B cell (primary cell): Measurements from ENCODE around the gene TSSK6.

Experiments
- EZH2 ChIP-seq: IDR thresholded peaks from 2 replicates; pipeline ENCODE4 v1.6.1; 2012; ENCODE audit warnings: borderline replicate concordance, low read depth, mild to moderate bottlenecking, moderate library complexity, low read length; ENCODE audit not compliant: insufficient read depth, poor library complexity, severe bottlenecking
- TF ChIP-seq, protein P1 (sequence below): fragments of 200-600 bp; IDR thresholded peaks from one replicate; pipeline ENCODE4 v1.8.0; 2022; ENCODE audit warnings: antibody characterized with exemption, mild to moderate bottlenecking

DNA sequence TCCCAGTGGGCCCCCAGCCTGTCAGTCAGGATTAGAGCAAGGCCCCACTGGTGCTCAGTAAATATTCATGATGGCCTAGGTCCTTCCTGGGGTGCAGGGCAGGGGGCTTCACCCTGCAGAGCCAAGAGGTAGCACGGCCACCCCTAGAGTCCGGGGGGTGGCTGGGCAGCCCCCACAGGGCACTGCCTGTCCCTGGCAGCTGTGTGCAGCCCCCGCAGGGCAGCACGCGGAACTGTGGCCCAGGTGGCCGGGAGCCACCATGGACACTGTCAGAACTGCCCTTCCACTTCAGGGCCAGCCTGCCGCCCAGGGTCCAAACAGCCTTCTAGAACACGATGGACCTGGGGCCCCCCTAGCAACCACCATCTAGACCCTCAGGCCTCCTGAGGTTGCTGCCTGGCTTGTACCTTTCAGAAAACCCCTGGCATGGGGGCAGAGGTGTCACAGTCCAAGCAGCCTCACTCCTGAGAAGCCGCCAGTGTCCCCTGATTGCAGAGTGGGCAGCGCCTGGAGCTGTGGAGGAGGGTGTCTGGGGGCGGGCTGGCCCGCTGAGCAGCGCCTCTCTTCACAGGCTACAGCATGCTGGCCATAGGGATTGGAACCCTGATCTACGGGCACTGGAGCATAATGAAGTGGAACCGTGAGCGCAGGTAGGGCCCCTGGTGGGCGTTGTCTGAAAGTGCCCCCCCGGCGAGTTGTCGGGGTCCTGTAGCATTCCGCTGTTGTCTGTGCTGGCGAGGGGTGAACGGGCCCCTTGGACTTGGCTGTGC, 10.4 kb upstream of the TSSK6 start:
- TF ChIP-seq, protein P1, sequence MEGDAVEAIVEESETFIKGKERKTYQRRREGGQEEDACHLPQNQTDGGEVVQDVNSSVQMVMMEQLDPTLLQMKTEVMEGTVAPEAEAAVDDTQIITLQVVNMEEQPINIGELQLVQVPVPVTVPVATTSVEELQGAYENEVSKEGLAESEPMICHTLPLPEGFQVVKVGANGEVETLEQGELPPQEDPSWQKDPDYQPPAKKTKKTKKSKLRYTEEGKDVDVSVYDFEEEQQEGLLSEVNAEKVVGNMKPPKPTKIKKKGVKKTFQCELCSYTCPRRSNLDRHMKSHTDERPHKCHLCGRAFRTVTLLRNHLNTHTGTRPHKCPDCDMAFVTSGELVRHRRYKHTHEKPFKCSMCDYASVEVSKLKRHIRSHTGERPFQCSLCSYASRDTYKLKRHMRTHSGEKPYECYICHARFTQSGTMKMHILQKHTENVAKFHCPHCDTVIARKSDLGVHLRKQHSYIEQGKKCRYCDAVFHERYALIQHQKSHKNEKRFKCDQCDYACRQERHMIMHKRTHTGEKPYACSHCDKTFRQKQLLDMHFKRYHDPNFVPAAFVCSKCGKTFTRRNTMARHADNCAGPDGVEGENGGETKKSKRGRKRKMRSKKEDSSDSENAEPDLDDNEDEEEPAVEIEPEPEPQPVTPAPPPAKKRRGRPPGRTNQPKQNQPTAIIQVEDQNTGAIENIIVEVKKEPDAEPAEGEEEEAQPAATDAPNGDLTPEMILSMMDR = no peak
- TF ChIP-seq EZH2 = no peak
